GM04503 (cell line): ENCODE measurements around the gene FUT2.
"Not testable (repeated sequence)": the region's sequence is repeated elsewhere in the genome, so short reads cannot be mapped to it uniquely, and the experiment has no call there.

ENCODE experiments used
- DNase-seq: peaks from one replicate; pipeline ENCODE4 v3.0.0-alpha.2; 2012; ENCODE audit warnings: low read depth

Gene FUT2

DNA sequence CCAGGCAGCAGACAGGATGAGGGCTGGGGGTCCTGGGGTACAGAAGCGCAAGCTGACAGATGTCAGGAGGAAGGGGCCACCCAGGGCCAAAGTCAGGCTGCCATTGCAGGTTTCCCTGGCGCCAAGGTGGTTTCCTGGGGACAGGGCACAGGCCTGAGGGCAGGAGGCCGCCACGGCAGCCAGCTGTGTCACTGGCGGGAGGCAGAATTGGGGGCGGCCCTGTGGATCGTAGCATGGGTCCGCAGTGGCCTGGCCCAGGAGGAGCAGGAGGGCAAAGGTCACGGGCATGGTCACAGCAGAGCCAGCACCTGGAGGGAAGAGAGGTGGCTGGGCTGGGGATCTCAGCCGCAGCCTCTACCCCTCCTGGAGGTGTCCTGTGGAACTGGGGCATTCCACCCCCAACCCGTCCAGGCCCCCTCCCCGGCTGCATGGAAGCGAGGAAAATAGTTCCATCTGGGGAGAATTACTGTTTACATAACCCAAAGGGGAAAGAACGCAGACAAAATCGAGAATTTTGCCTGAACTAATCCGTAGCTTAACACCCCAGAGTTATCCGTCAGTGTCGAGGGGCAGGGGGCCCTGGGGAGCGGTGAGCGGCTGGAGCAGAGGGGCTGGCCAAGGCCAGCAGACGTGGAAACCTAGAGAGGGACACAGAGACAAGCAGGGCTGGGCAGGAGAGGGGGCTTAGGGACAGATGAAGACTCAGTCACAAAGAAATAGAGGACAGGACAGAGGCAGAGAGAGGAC, 24.9 kb upstream of the FUT2 start:
- DNase-seq = no peak

DNA sequence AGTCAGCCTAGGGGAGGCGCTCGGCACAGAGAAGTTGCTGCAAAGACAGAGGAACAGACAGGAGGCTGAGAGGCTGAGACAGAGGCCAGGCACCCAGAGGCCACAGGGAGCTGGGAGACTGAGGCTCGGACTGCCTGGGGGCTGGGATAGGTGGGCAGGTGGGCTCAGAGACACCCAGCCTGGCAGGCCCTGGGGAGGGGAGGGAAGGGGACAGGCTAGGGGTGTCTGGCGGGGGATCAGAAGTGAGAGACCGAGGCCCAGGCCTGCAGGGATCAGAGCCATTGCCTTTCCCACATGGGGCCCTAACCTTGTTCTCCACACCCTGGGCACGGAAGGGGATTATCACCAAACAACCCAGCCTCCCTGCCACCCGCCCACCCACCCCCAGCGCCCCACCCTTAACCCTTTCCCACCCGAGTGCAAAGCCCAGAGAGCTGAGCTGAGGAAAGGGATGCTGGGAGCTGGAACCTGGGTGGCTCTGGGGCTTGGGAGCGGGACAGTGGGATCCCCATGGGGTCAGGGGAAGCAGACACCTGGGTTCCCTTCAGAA, 24.2 kb upstream of the FUT2 start:
- no peak for DNase-seq

- DNase-seq = no peak
Measured at GRCh38 chr19:48672994-48673393, 22.8 kb upstream of the FUT2 start, which contains the start of gene NTN5. Gene NTN5 (minus strand): TSS chr19:48673017. CDS start chr19:48670986, 2,031 bp downstream.

DNA sequence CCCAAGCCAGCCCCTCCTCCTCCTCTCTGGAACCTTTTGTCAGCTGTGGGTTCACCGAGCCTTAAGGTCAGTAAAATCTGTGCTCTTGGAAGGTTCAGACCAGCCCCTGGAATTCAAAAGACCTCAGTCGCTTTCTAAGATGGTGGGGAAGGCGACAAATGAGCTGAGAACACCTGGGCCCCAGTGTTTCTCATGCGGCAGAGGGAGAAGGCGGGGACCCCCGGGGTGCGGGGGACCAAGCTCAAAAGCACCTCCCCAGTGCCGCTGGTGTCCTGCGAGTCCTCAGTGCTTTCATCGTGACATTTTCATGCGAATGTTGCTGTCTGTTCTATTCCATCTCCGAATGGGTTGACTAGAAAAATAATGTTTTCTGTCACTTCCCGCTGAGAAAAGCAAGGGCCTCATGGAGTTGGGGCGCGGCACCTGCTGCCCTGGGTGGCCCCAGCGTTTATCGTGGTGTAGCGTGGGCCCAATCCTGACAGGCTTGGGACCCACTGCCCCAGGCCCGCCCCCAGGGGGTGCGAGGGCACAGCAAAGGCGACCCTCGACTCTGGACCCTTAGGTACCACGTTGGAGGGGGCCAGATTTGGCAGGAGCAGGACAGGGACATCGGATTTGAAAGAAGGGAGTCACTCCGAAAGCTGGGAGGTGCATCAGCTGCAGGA, 22.2 kb upstream of the FUT2 start:
- no peak for DNase-seq

GRCh38 chr19:48674216-48674809, 21.5 kb upstream of the FUT2 start:
- no peak for DNase-seq

DNA sequence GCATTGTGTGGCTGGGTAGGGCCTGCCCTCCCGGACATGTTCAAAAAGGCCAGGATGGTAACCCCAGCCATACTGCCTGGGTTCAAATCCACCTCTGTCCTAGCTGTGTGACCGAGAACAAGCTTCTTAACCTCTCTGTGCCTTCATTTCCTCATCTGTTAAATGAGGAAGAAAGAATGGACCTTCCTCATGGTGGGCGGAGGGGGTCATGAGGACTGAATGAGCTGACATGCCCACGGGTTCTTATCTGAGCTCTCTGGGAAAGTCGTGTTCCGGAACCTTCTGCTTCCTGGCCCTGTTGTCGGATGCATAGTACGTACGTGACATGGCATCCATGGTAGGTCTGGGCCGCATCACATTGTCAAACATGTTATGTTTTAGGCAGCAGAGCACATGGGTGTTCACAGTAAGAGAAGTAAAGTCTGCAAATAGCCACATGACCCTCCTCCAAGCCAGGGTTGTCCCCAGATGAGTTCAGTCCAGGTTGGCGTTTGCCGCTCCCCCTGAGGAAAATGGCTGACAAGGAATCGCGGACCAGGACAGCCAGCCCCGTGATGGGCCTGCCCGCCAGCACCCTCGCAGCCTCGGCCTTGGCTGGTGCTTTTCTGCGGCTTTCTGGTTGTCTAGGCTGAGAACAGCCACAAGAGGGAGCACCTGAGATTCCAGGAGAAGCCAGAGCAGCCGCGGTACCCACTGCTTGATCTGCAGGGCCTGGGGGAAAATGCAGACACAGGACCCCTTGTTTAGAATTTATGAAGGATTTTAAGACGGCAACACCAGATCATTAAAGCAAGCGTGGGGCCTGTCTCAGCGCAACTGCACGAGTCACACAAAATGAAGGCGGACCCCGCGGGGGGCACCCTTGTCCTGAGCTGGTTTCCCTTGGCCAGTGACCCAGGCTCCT, 20.6 kb upstream of the FUT2 start:
- peak; percentile 23 for DNase-seq

DNA sequence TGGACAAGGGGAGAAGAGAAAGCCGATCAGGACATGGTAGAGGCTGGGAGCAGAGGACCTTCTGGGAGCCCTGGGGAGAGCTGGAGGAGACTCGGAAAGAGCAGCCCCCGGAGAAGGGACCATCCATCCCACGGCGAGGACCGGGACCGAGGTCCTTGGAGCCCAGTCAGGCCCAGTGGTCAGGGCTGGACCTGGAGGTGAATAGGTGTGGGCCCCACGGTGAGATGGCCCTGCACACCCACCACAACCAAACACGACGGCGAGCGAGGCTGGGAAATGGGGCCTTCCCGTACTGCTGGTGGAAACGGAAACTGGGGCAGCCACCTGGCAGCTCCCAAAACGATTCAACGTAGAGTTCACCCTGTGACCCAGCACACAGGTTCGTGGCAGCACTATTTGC, 19.3 kb upstream of the FUT2 start:
- DNase-seq = no peak

- DNase-seq = no peak
Measured at GRCh38 chr19:48676887-48677286, 18.9 kb upstream of the FUT2 start.

DNA sequence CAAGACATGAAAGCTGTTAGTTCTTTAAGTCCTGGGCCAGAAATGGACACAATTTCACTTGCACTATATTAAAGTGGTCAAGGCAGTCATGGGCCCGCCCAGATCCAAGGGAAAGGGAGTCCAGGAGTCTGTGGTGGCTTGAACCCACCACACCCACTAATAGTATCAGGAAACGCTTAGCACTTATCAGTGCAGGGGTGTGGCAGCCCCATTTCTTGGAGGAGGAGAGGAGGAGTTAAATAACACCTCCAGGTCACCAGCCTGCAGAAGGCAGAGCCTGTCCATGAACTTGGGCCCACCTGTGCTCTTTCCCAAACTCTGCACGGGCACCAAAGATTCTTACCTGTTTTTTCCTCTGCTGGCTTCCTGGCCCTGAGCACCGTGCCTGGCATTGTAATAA, 17.6 kb upstream of the FUT2 start:
- no peak for DNase-seq

DNA sequence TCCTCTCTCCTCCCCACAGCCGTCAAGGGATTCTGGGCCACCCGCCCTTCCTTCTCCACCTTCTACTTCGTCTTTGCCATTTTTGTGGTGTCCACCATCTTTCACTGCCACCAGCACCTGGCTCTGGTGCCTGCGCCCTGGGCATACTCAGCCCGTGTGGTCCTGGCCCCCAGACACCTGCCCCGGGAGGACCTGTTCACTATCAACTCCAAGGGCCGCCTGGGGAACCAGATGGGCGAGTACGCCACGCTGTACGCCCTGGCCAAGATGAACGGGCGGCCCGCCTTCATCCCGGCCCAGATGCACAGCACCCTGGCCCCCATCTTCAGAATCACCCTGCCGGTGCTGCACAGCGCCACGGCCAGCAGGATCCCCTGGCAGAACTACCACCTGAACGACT, 15.8 kb upstream of the FUT2 start:
- not testable (repeated sequence) for DNase-seq

GRCh38 chr19:48680436-48681126, 15.2 kb upstream of the FUT2 start:
- DNase-seq = no peak

- no peak for DNase-seq
Measured at GRCh38 chr19:48681127-48681470, 14.7 kb upstream of the FUT2 start.

- no peak for DNase-seq
Measured at GRCh38 chr19:48683349-48683748, 12.4 kb upstream of the FUT2 start.

- no peak for DNase-seq
Measured at GRCh38 chr19:48685583-48685982, 10.2 kb upstream of the FUT2 start.

DNA sequence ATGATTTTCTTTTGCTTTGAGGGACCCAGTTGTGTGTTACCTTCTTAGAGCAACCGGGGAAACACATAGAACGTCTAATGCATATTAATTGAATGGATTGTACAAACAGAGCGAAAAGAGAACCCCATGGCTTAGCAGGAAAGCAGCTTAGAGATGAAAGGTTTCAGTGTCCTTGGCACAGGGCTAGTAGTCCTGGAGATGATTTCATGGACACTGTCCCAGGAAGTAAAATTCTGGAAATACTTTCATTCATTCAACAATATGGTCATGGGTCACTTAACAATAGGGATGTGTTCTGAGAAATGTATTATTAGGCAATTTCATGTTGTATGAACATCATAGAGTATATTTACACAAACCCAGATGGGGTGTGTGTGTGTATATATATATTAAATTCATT, 9.7 kb upstream of the FUT2 start:
- DNase-seq = no peak

DNA sequence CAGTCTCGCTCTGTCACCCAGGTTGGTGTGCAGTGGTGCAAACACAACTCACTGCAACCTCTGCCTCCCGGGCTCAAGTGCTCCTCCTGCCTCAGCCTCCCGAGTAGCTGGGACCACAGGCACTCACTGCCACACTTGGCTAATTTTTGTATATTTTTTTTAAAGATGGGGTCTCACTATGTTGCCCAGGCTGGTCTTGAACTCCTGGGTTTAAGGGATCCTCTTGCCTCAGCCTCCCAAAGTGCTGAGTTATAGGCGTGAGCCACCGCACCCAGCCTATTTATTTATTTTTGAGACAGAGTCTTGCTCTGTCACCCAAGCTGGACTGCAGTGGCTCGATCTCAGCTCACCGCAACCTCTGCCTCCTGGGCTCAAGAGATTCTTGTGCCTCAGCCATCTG, 9.1 kb upstream of the FUT2 start:
- not testable (repeated sequence) for DNase-seq

DNA sequence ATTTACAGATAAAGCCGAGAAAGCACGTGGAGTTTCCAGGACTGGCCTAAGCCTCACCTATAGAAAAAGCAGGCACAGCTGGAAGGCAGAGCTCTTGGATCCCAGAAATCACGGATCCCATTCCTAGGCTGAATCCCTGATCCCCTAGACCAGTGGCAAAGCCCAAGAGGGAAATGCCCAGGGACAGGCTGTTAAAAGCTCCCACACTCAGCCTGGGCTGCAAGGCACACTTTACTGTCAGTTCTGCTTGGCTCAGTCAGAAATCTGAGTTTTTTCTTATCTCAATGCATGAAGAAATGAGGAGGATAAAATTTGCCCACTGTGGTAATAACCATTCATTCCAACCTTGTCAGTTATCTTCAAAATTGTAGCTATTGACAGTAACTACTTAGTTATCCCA, 8.0 kb upstream of the FUT2 start:
- DNase-seq = no peak

- DNase-seq = no peak
Measured at GRCh38 chr19:48689449-48689848, 6.3 kb upstream of the FUT2 start.

DNA sequence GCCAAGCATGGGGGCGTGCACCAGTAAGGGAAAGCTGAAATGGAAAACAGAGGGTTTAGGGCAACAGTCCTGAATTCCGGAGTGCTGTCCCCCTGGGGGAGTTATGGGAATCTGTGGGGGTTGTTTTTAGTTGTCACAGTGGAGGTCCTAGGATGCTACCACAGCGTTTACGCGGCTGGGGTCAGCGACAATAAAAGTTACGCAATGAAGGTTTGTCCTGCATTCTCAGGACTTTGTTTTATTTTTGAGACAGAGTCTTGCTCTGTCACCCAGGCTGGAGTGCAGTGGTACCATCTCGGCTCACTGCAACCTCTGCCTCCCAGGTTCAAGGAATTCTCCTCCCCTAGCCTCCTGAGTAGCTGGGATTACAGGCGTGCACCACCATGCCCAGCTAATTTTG, 2.1 kb upstream of the FUT2 start:
- not testable (repeated sequence) for DNase-seq

- DNase-seq = no peak
Measured at GRCh38 chr19:48696353-48697010, 711 bp downstream of the FUT2 start.

- peak; percentile 39 for DNase-seq
Measured at GRCh38 chr19:48698046-48698445, 2.3 kb downstream of the FUT2 start.
